NCI-H524 treated with DMSO at 0.1 percent for 48 hours (cell line): ENCODE measurements around the gene GRM7.

Experiments
- DNase-seq: peaks from one replicate; lab custom pipeline; 2025; lab: John Stamatoyannopoulos, UW

Gene GRM7

DNA sequence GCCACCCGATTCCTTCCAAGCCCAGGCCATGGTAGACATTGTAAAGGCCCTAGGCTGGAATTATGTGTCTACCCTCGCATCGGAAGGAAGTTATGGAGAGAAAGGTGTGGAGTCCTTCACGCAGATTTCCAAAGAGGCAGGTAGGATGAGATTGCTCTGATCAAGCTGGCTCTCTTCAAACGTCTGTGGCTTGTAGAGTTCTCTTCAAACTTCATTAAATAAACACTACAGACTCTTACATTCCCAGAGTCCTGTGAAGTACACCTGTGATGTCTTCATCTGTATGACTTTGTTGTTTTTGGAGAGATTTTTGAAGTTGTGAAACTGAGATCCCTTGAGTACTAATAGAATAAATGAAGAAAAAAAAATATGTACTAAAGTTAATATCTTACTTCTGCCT, 285.6 kb downstream of the GRM7 start:
- no peak for DNase-seq

DNA sequence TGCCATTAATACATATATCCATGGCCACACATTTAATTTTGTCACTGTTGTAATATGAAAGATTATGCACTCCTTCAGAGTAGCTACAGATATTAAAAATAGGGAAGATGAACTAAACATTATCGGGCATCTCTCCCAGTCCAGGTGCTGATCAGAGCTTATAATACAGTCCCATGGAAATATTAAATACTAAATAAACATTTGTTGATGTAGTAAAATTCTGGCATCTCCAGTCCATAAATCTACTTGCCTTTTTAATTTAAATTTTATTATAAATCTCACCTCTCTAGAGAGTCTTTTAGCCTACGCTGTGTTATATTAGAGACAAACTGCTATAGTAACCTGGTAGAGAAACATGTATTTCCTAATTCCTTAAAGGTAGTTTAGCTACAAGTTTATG, 297.6 kb downstream of the GRM7 start:
- no peak for DNase-seq

DNA sequence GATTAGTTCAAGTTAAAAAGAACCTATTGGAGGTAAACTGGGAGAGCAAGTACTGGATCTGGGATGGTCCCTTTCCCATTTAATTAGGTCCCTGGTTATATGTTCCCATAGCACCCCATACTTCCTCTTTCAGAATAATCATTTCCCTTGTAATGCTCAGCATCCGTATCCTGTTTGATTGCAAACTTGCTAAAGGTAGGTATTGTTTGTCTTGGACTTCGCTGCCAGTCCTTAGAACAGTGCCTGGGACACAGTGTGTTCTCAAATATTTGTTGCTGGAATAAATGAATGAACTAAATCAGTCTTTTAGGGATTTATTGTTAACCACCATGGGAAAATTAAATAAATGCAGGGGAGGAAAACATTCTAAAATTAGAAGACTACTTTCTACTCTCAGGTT, 299.8 kb downstream of the GRM7 start:
- no peak for DNase-seq

DNA sequence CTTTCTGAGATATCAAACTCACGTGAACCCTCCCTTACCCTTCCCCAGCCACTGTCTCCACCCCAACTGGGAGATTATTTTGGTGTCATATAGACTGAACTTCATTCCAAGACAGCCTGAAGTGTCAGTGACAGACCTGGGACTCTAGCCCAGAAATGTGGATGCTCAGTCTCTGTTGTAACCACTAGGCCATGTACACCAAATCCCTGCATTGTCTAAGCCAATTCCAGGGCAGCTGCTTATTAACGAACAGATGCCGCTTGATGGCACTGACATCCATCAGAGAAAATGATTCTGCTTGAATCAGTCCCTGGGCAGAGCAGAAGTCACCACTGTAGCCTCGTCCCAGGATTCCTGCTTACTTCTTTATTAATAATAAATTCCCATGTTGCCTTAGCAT, 305.5 kb downstream of the GRM7 start:
- DNase-seq = no peak

DNA sequence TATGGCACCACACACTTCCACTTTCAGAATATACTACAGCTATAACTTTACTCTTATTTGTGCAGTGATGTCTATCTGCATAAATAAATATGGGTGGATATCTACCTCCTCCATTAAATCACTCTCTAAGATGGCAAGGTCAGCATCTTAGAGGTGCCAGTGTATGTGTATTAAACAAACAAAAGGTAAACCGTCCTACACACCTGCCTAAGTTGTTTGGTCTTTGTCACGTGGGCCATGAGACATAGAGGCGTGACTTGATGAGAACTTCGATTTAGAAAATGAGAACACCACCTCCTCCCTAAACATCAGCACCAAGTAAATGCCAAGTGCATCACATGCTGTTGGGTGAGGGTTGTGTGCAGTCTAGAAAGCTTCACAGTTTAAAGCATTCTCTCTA, 310.6 kb downstream of the GRM7 start:
- no peak for DNase-seq

DNA sequence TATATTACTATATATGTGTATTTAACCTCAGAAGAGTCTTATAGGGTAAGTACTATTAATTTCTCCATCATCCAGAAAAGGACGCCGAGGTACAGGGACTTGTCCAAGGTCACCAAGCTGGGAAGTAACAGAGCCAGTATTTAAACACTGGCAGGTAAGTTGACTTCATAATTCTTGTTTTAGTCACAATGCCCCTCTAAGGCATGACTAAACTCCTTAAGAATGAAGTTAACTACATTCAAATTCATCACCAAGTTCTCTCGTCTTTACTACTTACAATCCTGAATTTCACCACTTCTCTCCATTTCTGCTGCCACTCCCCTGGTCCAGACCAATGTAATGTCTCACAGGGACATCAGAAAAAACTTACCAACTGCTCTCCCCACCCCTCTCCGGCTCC, 312.1 kb downstream of the GRM7 start:
- DNase-seq = no peak

DNA sequence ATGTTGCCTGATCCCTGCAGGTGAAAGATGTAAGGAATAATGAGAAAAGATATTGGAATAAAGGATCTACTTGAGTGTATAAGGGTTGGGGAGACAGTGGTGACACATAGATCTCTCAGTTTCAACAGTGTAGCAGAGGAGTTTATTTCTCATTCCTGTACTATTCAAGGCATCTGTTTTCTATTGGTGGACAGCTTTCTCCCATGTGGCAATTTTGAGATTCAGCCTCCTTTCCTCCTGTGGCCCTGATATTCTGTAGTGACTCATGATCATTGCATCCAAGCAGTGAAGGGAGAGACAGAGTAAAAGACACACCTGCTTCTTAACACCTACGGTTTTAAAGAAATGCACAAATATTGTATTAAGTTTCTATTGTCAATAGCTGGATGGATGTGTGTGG, 327.6 kb downstream of the GRM7 start:
- DNase-seq = no peak

DNA sequence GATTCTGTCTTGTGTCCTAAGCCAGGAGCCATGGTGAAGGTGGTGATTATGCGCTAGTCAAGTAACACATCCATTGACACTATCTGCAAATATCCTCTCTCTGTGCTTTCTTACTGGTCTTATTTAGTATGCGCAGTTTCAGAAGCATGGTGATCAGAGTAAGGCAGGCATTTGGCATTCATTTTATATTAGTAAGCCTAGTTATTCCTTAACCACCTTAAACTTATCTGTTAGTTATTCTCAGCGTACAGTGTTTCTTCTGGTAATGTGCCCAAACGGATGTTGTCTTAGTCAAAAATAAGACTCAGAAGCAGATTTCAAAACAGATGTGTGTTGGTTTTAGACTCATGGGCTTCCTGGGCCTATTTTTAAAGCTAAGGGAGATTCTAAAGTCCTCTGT, 329.2 kb downstream of the GRM7 start:
- DNase-seq = no peak

DNA sequence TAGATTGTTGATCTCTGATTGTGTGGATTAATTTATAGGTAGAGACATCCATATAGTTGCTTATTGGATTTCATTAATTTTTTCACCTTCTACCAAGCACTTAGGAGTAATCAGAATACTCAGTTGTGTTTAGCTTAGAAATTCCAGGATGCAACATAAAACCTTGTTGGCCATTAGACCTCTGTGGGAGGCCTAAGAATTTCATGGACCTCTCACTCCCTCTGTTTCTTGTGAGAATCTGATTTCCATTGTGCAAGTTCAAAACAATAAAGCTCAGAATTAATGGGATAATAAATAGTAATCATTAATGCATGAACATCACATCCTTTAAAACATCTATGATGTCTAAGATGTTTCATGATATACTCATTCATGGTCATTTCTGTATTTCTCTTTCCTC, 332.4 kb downstream of the GRM7 start:
- DNase-seq = no peak

DNA sequence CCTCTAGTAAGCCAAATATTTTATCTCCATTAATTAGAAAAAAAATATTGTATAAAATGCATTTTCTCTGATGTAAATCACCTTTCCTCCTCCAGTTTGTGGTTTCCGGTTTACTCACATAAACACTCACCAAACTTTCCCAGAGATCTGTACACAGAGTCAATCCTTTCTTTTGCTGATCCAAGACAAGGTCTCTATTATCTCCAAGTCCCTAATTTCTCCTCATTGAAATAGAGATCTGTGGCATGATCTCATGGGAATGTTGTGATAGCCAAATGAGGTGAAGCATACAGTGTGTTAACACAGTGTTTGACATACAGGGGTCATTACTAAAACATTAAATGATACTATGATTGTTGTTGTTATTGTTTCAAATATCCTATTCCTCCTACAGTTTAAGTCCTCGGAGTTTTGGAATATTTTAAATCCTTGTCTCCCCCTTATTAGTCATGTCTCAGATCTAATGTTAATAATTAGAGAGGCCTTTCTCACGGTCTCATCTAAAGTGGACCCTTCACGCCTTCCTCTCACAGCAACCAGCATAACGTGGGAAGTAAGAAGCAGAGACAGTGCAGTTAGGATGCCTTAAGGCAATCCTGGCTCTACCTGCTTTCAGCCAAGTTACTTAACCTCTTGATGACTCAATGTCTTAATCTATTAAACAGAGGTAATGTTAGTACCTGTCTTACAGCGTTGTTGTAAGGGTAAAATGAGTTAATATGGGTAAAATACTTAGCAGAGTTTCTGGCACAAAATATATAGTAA, 333.3 kb downstream of the GRM7 start:
- DNase-seq = no peak

DNA sequence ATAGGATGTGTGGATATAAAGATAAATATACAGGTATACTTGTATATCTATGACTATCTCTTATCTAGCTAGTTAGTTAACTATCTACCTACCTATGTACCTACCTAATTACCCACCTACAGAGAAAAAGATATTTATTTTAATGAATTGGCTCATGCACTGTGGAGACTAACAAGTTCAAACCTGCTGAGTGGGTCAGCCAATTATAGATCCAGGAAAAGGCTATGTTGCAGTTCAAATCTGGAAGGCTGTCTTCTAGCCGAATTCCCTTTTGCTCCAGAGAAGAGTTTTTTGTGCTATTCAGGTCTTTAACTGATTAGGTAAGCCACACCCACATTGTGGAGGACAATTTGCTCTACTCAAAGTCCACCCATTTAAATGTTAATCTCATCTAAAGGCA, 335.0 kb downstream of the GRM7 start:
- no peak for DNase-seq

DNA sequence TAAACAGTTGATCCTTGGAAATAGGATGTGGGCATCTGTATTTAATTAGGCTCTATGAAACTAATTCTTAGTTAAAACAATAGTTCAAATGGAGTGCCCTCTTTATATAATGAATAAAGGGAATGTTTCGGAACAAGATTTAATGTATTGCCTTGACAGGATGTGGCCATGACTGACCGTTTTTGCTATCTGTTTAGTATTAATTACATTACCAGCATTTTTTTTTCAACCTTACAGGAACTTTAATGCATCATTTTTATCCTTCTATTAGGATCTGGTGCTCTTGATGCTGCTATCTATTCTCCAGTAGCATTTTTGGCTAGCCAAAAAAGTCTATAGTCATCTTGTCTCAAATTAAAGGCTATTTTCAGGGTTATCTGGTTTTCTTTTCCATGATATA, 340.9 kb downstream of the GRM7 start:
- no peak for DNase-seq

DNA sequence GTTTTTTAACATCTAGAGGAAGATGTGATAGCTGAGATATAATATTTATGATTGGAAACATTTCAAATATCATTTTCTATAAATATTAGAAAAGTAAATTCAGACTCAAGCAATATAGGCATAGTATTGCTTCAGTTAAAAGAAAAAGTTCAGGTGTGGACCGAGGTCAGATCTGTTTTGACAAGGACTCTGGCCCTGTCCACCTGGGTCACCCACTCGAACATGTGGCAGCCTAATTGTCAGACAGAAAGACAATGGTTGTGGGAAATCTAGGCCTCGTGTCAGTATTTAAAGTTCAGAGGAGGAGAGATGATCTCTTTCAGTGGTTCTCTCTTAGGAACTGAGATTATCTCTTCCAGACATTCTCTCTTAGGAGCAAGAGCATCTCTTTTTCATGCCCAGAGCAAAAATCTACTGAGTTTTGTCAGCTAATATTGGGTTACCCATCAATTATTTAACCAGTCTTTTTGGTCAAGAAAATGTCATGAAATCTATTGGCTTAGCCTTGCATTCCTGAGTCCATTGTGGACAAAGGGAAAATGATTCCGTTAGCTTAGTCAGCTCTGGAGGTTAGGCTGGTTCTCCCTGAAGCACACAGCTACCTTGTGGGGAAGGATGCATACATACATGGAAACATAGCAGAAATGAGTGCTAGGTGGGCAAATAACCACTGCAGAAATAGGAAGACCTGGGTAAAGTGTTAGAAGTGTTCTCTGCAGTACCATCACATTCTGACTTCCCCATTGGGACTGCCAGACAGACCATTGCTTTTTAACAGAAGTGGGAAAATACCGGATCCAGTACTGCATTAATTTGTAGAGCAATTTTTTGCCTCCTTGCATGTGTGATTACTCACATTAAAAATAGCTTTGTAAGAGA, 343.3 kb downstream of the GRM7 start:
- DNase-seq = no peak

DNA sequence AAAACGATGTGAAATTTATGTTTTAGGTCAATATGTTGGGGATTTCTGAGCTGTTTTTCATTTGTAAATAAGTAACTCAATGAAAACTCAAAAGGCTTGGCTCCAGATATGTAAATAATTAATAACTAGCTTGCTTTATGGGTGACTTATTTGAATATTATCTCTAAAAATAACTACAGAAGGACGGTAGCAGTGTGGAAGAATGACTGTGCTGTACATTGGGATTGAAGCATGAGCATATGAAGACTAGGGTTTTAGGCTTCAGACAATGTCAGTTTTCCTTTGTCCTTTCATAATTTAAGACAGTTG, 343.9 kb downstream of the GRM7 start:
- no peak for DNase-seq

DNA sequence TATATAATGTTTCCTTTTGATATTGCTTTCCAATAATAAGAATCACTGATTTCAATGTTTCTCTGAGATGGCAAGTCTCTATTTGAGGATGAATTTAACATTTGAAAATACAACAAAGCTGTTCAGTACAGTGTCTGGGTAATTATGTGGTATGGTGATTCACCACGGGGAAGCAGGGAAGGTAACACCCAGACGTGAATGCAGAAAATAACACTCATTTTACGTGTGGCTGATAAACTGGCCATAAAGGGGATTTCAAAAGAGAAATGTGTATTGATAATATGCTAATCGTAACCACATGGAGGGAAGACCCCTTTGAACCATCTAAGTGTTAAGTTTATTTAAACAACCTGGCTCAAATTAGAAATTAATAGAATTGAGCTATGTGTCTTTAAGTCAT, 344.6 kb downstream of the GRM7 start:
- DNase-seq = no peak

DNA sequence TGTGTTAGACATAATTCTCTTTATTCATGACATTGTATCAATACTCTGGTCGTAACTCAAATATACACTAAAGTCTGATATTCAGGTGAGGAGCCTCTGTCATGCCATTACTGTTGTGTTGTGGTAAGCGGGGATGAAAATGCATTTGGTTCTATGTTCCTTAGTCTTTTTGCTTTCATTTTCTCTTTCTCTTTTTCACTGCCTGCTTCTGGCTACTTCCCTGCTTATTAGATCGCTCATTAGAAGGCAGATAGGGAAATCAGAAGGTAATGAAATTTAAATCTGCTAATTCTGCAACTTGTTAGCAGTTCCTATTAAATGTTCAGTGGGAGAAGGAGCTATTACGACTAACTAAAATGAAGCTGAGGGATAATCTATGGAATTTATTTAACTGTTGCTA, 345.0 kb downstream of the GRM7 start:
- no peak for DNase-seq

DNA sequence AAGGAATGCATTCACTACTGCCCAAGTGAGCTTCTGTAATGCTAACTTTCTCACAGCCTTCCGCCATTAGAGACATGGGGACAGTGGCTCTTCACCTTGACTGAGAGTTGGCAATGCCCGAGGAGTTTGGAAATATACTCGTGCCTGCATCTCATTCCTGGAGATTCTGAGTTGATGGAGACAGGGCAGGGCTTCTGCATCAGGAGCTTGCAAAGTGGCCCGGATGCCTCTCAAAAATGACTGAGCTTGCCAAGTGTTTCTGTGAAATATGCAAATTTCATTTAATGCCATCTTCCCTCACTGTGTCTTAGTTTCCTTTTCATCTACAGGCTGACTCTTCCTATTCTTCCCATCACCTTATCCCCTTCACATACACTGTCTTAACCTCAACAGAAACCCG, 346.2 kb downstream of the GRM7 start:
- DNase-seq = no peak

DNA sequence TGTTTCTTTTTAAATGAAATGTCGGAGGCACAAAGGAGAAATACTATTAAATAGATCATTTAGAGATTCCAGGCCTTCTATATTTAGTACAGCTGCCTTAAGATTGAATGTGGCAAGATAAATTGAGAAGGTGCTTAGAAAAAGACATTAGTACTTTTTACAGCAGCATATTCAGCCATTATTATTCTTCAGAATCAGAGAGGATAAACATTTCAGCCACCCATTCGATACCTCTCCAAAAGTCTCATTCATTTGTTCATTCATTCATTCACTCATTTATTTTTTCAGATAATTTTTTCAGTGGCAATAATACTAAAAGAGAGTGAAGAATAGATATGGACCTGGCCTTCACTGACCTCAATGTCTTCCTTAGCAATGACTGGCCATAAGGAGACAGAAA, 347.0 kb downstream of the GRM7 start:
- no peak for DNase-seq

DNA sequence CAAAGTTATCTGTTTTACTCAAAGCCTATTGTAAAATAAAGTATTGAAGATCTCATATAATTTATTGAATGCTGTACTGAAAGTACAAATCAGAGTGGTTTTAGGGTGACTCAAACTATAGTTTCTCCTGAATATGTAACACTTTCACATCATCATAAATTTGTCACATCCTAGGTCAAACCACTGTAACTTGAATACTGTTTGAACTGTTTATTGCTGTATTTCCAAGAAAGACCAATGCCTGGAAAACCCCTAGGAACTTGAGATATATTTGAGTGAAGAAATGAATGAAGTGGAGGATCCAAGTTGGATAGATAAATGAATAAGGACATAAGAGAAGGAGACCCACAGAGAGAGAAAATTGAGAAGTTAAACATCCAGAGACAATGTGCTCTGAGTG, 348.2 kb downstream of the GRM7 start:
- DNase-seq = no peak

DNA sequence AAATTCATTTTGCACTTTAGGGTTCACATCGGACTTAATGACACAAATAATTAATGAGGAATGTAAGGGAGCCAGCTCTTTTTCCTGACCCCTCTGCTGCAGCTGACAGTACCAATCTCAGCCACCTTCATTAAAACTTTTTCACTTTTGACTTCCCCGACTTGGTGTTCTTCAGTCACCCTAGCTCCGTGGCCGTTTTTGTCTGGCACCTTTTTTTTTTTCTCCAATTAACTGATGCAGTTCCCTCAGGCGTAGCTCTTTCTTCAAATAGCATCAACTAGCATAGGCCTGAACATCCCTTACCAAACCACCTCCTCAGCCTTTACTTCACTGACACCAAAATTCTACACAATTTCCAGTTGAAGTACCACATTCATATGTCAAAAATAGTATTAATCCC, 350.8 kb downstream of the GRM7 start:
- no peak for DNase-seq

DNA sequence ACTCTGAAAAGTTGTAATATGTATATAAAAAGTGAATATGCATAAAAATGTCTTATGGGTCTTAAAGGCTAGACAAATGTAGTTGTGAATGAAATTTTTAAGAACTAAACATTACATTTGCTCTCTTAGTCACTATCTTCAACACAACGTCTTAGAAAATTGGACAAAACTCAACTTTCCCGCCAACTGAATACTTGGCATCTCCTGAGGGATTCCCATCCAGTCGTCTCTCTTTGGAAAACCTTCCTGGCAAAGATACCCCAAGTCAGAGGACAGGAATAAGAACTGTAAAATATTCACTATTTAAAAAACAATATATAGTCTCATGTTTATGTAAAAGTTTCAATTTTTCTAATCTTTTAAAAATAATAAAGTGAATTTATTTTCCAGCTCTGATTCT, 354.8 kb downstream of the GRM7 start:
- no peak for DNase-seq

DNA sequence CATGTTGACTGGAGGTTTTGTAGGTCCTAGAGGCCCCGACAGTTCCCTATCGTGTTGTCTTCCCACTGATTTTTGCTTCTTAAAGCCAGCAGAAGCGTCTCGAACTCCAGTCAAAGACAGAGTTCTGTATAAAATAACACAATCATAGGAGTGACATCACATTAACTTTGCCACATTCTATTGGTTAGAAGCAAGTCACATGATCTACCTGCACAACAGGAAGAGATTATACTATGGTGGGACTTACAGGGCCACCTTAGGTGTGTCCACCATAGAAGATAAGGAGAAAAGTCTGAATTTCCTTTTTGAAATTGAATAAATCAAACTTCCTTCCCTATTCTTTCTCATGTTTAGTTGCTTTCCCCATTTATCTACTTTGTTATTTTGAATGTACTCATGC, 365.5 kb downstream of the GRM7 start:
- no peak for DNase-seq

DNA sequence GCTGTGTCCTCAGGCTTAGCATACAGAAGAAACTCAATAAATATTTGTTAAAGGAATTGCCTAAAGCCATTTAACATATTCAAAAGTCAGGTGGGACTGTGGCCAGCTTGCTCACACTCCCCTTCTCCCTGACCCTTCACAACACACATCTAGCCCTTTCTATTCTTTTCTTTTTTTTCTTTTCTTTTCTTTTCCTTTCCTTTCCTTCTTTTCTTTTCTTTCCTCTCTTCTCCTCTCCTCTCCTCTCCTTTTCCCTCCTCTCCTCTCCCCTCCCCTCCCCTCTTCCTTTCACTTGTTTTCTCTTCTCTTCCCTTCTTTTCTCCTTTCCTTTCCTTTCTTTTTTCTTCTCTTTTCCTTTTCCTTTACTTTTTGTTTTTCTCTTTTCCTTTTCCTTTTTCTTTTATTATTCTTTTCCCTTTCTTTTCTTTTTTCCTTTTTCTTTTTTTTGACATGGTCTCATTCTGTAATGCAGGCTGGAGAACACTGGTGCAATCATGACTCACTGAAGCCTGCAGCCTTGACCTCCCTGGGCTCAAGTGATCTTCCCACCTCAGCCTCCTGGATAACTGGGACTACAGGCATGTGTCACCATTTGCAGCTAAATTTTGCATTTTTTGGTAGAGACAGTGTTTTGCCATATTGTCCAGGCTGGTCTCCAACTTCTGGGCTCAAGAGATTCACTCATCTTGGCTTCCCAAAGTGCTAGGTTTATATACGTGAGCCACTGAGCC, 377.8 kb downstream of the GRM7 start:
- DNase-seq = no peak
